Endometrium (tissue), 2 donors: ENCODE measurements around the gene SGMS1.
"Not testable (repeated sequence)": the region's sequence is repeated elsewhere in the genome, so short reads cannot be mapped to it uniquely, and the experiment has no call there.

Source experiments
- FAIRE-seq: peaks from 2 replicates; lab custom pipeline; 2012; peaks lifted over from hg19 to GRCh38; lab: Jason Lieb, UNC
- donor health status: control.
- donor health status: control.

Gene SGMS1

GRCh38 chr10:50556237-50557120 lies 67.3 kb downstream of the SGMS1 start:
- FAIRE-seq = no peak

GRCh38 chr10:50554995-50555568 lies 68.7 kb downstream of the SGMS1 start:
- FAIRE-seq = no peak

GRCh38 chr10:50554376-50554994 lies 69.3 kb downstream of the SGMS1 start:
- FAIRE-seq = no peak

- FAIRE-seq = no peak
Measured at GRCh38 chr10:50552771-50553535, 70.8 kb downstream of the SGMS1 start.

- FAIRE-seq = peak; percentile 50
Measured at GRCh38 chr10:50552308-50552707, 71.4 kb downstream of the SGMS1 start.

GRCh38 chr10:50551894-50552293 lies 71.9 kb downstream of the SGMS1 start:
- FAIRE-seq = no peak

- no peak for FAIRE-seq
Measured at GRCh38 chr10:50550291-50550839, 73.4 kb downstream of the SGMS1 start.

GRCh38 chr10:50549186-50549585 lies 74.6 kb downstream of the SGMS1 start:
- not testable (repeated sequence) for FAIRE-seq

- not testable (repeated sequence) for FAIRE-seq
Measured at GRCh38 chr10:50548481-50548880, 75.3 kb downstream of the SGMS1 start.

GRCh38 chr10:50546287-50546686 lies 77.5 kb downstream of the SGMS1 start:
- FAIRE-seq = not testable (repeated sequence)

GRCh38 chr10:50545846-50546245 lies 77.9 kb downstream of the SGMS1 start:
- no peak for FAIRE-seq

- no peak for FAIRE-seq
Measured at GRCh38 chr10:50544857-50545429, 78.8 kb downstream of the SGMS1 start.

GRCh38 chr10:50544095-50544856 lies 79.5 kb downstream of the SGMS1 start:
- FAIRE-seq = no peak

GRCh38 chr10:50542871-50543270 lies 80.9 kb downstream of the SGMS1 start:
- FAIRE-seq = no peak

GRCh38 chr10:50541921-50542320 lies 81.8 kb downstream of the SGMS1 start:
- FAIRE-seq = no peak

- FAIRE-seq = no peak
Measured at GRCh38 chr10:50541317-50541716, 82.4 kb downstream of the SGMS1 start.

- no peak for FAIRE-seq
Measured at GRCh38 chr10:50540826-50541122, 83.0 kb downstream of the SGMS1 start.

- no peak for FAIRE-seq
Measured at GRCh38 chr10:50540069-50540825, 83.5 kb downstream of the SGMS1 start.

- no peak for FAIRE-seq
Measured at GRCh38 chr10:50538555-50539398, 85.0 kb downstream of the SGMS1 start.
